Stimulated activated CD8-positive, alpha-beta memory T cell treated with anti-CD3 and anti-CD28 coated beads, Interleukin-15, amount 100 ng/mL, for 1 hour (primary cell): ENCODE results near the gene SYT14.
"Not testable (repeated sequence)": the region's sequence is repeated elsewhere in the genome, so short reads cannot be mapped to it uniquely, and the experiment has no call there.

Experiments used
- DNase-seq: peaks from one replicate; pipeline ENCODE4 v3.0.0-alpha.2; 2020; ENCODE audit warnings: low read depth

The SYT14 gene

DNA sequence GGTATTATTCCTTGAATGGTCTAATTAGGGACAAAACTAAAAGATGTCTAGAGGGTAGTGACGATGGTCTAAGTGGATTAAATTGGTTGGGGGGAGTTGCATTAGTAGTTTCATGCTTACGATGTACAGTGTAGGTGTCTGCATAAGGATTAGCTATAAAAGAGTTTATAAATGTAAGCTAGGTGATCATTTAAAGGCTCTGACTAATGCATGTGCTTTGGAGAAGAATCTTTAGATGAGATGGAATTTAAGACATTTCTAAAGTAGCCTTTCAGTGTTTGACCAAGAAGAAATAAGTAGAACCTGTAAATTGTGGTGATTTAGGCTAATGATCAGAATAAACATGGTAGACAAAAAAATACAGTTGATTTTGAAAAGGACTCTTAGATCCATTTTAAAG lies 7.4 kb downstream of the SYT14 start:
- no peak for DNase-seq

DNA sequence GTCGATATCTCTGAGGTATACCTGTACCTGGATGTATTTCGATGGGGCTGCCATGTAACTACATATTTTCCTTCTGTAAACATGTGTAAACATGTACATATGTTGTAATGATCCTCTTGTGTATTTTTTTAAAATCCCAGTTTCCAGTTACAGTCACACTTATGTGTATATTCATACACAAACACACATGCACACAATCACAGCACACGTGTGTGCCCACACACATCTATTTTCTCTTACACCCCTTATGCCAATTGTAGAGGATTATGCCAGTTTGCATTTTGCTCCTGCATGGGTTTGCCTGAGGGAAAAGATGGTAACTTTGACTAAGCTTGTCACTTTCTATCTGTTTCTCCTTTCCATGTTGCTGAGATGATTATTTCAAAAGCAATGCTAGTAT lies 10.1 kb downstream of the SYT14 start:
- DNase-seq = no peak

DNA sequence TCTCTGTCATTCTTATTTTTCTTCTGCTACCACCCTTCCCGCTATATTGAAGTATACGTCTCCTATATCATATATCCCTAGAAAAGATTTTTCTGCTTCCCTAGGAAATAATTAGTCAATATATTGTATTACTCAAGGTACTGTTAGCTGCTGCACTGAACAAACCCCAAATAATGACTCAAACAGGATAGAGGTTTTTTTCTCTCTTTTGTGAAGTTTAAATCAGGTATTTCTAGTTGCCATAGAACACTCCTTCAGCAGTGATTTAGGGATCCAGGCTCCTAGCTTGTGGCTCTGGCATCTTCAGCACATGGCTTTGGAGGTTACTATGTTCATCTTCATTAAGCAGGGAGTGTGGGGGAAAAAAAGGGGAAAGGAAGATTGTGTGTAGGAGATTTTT lies 18.1 kb downstream of the SYT14 start:
- DNase-seq = no peak

DNA sequence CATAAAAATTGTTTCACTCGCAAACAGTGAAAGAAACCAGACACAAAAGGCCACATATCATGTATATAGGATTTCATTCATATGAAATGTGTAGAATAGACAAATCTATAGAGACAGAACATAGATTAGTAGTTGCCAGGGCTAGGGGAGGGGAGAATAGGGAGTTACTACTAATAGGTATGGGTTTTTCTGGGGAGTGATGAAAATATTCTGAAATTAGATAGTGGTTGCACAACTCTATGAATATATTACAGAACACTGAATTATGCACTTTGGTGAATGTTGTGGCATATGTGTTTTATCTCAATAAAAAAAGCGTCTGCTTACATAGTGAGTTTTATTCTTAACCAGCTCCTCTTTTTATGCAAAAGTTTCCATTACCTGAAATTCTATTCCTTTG lies 21.6 kb downstream of the SYT14 start:
- DNase-seq = no peak

DNA sequence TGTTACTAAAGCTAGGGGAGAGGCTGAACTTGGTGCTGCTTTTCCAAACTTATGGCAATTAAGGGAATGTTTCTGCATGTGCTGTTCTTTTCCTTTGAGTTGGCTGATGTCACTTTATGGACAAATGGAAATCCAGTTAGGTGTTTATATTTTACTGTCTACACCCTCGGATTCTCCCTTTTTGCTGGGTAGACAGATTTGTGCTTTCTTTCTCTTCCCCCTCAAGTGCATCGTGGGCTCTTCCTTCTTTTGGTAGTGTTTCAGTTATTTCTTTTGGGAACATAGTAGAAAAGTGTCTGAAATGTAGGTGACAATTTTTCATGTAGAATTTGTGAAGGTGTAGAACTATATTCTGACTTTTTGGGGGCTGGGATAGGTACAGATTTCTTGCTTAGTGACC lies 22.9 kb downstream of the SYT14 start:
- no peak for DNase-seq

DNA sequence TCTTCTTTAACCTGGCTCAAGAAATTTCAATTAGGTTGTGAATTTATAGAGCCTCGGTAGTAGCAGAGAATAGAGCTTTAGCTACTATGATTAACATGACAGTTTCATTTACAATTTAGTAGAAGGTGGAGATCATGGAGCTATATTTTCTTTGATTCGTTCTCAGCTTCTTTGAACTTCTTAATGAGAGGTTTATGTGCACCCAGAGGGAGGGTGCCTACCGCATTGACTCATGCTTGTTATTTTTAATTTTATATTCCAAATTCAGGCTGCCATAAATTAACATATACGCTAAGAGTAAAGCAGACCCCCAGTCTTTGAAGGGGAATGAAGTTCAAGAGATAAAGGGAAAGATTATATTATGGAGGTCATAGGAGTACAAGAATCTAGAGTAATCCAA lies 24.4 kb downstream of the SYT14 start:
- no peak for DNase-seq

DNA sequence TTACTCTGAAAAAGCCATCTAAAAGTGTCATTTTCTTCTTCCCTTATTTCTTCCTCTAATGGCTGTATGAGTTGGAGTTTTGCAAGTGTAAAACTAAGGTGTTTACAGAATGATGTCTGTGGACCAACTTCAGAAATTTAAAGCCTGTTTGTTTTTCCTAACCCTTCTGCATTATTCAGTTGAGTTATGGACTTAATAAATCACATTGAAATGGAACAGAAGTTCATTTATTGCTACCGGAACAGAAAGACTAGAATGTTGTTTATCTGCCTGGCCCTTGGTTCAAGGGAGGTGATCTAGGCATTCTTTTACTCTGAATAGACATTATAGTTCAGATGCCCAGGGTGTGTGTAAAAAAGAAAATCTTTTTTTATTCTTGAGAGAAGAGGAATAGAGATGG lies 24.8 kb downstream of the SYT14 start:
- DNase-seq = no peak

DNA sequence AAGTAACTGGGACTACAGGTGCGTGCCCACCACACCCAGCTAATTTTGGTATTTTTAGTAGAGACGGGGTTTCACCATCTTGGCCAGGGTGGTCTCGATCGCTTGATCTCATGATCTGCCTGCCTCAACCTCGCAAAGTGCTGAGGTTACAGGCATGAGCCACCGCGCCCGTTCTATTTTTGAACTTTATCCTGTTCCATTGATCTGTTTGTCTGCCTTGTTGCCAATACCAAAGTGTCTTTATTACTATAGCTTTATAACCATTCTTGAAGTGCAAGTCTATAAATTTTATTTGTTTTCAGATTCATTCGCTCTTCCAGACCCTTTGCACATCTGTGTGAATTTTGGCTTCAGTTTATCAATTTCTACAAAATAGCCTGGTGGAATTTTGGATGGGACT lies 28.0 kb downstream of the SYT14 start:
- DNase-seq = no peak

DNA sequence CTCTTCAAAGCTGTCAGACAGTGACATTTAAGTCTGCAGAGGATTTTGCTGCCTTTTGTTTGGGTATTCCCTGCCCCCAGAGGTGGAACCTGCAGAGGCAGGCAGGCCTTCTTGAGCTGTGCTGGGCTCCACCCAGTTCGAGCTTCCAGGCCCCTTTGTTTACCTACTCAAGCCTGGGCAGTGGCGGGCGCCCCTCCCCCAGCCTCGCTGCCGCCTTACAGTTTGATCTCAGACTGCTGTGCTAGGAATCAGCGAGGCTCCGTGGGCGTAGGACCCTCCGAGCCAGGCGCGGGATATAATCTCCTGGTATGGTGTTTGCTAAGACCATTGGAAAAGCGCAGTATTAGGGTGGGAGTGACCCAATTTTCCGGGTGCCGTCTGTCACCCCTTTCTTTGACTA lies 40.7 kb downstream of the SYT14 start:
- DNase-seq = not testable (repeated sequence)

DNA sequence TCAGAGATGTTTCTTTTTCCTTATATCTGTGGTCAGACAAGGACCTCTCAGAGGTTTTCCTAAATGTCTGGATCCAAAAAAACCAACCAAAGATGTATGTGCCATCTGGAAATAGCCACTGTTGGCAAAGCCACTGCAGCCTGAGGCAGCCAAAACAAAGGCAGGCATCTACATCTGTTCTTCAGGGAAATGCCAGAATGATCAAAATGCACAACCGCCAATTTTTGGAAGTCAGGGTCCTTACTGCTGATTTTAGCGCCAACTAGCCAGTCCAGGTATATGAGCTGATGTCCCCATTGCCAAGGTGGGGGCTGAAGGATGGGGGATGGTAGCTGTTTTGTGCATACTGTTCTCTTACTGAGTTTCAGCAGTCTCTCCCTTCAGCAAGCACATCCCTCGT lies 45.9 kb downstream of the SYT14 start:
- DNase-seq = no peak

DNA sequence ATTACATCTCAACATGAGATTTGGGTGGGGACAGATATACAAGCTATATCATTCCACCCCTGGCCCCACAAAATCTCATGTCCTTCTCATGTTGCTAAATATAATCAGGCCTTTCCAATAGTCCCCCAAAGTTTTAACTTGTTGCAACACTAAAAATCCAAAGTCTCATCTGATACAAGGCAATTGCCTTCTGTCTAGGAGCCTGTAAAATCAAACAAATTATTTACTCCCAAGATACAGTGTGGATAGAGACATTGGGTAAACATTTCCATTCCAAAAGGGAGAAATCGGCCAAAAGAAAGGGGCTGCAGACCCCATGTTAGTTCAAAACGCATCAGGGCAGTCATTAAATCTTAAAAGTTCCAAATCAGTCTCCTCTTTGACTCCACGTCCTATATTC lies 47.0 kb downstream of the SYT14 start:
- no peak for DNase-seq

DNA sequence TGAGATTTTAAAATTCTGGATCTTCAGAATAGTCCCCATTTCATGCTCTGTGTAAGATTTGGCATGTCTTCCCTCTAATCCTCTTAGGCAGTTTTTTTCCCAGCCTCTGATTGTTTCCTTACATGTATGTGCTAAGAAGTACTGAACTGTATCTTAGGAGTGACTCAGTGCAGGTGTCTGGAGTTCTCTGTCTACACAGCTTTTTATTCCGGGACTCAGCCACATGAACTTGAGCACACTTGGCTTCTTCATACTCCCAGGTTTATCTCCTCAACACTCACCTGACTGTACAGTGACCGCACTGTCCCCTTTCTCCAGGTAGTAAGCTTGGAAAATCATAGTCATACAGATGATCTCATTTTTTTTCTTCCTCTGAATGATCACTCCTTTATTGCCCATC lies 50.7 kb downstream of the SYT14 start:
- no peak for DNase-seq

DNA sequence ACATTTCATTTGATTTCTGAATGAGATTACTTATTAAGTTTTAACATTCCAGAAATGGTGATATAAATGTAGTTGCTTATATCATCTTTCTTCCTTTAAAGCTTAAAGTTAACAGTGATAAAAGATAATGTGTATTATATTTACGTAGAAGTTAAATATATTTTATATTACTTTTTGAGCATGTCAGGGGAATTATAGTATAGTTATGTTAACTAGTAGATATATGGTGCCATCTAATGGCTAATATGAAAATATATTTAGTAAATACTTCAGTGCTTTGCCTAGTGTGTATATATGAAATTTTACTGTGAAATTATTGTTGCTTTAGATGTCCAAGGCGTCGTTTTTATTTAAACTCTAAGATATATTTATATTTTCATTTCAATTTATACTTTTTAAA lies 51.5 kb downstream of the SYT14 start:
- no peak for DNase-seq

DNA sequence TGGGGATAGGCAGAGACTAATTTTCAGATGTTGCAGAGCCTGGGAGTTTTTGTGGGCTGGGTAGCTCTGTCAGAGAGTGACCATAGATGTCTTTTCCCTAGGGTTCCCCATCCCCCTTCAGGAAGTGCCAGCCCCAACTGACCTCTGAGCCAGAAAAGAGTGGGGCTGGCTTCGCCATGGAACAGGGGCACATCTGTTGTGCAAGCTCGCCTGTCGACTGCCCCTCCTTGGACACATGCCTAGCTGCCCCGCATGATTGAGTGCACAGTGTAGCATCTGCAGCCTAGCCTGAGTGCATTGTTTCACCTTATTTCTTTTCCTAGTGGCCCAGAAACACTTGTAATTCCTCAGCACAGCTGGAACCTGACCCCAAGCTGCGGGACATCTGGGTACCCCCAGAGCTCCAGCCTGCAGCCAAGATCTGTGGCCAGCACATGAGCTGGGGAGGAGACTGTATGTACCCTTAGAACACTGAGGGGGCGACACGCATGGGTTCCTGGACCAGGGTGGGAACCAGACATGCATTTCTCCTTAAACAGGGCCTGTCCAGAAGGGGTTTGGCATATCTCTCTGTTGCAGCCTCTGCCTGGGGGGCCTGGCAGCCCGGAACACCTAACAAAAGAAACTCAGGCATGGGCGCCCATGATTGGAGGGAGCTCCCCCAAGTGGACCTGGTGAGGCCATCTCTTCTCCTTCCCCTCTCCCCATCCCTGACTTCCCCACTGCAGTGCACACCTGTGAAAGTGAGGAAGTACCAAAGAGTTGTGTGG lies 55.2 kb downstream of the SYT14 start:
- DNase-seq = no peak

DNA sequence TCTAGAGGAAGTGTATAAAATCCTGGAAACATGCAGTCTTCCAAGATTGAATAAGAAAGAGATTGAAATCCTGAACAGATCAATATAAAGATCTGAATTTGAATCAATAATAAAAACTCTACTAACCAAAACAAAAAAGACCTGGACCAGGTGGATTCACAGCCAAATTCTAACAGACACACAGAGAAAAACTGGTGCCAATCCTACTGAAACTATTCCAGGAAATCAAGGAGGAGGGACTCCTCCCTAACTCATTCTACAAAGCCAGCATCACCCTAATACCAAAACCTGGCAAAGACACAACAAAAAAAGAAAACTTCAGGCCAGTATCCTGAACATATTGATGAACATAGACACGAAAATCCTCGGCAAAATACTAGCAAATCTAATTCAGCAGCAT lies 58.3 kb downstream of the SYT14 start:
- no peak for DNase-seq

DNA sequence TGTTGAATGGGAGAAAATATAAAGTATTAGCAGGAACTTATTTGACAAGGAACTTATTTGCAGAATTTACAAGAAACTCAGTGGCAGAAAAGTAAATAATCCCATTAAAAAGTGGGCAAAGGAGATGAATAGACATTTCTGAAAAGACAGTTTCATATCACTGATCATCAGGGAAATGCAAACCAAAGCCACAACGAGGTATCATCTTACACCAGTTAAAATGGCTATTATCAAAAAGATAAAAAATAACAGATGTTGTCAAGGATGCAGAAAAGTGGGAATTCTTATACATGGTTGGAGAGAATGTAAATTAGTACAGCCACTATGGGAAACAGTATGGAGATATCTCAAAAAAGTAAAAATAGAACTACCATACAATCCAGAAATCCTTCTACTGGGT lies 61.0 kb downstream of the SYT14 start:
- DNase-seq = no peak

DNA sequence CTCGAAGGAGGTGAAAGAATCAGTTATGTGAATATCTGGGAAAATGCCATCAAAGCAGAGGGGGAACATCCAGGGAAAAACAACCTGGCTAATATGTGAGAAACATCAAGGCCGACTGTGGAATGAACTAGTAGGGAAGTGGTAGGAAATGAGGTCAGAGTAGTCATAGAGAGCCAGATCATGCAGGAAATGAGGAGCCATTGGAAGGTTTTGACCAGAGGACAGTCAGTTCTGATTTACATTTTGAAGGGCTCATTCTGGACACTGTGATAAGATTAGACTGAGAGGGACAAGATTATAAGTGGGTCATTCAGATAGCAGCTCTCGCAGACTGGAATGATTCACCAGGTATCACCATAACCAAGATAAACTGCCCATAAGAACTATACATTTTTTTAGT lies 63.7 kb downstream of the SYT14 start:
- no peak for DNase-seq

DNA sequence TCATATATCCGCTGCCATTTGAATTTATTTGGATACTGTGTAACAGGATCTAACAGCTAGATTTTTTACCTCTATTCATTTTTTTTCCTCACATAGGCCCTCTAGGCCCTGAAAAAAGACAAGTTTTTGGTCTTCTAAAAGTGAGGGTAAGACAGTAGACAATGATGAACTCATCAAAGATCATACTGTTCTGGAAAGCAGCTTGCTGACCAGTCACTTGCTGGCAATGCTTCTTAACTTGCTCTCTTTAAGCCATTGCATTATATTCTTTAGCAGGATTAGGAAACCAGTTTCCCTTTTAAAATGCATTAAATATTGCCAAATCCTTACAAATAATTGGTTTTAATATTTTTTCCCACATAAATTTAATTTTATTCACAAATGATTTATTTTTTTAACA lies 65.5 kb downstream of the SYT14 start:
- no peak for DNase-seq

DNA sequence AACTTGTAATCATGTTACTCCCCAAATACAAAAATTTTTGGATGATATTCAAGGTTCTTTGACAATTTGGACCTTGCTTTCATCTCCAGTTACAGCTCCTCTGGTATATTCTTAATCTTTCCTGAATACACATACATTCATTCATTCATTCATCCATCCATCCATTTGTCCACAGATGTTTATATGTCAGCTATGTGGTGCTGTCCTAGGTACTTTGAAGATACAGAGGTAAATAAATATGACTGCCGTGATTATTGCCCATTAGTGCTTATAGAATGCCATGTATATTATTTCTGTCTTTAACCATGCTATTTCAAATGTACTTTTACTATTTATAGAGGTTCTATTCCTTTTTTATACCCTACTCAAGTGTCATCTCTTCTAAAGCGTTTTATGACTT lies 72.1 kb downstream of the SYT14 start:
- no peak for DNase-seq

DNA sequence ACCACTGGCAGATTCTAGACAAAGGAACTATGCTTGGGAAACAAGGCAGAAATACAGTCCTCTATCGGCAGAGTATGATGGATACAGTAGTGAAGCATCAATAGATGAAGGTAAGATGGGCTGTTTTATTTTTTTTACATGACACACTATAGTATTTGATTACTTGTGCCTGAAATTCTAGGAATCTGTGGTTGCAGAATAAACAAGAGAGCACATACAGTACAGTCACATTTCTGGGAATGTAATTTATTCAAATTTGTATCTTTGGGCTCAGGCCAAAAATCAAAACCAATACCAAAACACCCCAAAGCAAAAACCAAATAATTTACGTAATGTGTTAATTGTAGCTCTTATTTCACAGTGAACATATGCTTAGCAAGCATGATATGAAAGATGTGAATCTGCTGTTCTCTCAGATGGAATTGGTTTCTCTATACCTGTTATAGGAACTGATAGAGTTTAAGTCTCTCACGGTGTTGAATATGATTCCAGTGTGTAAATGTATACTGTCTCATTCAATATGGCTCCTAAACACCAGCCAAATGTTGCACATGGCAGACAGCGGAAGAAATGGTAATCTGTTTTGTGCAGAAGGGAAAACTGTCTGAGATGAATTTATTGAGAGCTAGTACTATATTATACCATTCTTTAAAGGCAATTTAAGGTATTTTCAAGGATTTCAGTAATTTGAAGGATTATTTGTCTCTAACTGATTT lies 83.3 kb downstream of the SYT14 start:
- no peak for DNase-seq

DNA sequence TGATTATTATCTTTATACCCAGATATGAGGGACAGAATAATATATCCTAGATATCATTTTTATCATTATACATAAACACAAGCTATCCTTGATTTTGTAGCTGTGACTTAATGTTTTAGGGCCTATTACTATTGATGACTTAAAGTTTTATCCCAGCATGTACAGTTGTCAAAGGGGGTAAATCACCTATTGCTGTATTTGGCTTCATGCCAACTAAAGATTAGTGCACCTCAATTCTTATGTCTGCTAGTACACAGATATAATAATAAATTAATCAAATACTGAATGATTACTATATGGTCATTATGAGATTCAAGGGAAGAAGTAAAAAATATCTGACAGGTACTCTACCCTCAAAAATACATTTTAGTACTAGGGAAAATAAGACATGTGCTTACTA lies 84.0 kb downstream of the SYT14 start:
- no peak for DNase-seq

DNA sequence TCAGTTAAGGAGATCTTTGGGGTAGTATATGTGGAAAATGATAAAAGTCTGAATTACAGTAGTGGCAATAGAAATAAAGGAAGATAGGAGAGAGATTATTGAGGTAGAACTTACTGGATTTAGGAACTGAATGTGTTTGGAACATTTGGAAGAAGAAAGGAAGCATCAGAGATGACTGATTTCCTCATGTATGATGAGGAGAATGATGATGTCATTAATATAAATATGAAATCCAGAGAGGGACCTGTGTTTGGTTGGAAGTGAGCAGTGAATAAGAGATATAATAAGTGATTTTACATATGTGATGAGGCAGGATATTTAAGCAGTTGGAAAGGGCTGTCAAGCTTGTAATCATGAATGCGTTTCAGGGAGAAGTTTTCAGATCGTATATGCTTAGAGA lies 86.3 kb downstream of the SYT14 start:
- no peak for DNase-seq

DNA sequence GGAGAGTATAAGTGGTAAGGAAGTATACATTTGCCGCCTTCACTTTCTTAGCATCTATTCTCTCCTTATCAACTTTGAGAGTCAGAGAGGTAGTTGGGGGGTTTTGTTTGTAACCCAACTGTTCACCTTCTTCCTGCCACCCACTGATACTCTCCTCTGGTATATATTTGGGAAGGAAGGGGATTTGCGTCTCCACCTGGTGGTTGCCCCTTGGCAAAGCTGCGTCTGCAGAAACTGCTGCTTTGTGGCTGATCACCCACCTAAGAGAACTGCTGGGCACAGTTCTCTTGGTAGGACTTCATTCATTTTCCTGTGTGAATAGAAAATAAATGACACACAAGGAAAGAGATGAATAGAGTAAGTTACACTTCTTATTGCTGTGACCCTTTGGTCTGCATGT lies 87.0 kb downstream of the SYT14 start:
- no peak for DNase-seq

DNA sequence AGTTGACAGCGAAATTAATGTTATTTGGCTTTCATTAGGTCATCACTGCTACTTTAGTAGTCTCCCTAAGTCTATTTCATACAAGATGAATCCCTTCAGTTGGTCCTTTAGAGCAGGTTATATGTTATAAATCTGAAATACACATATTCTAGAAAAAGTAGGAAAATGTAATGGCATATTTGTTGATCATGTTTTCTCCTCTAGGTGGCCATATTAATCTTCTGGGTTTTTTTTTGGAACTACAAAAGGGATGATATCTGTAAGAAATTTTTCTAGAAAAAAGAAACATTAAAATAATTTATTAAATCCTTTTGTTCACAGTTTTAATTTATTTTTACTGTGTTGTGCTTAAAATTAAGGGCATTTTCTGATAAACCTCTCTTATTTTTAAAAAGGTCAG lies 87.9 kb downstream of the SYT14 start:
- no peak for DNase-seq
